GM11168 (cell line): ENCODE results near the gene QRICH2.

Experiments
- in situ Hi-C: fragments of 300-500 bp; cut with MboI; formaldehyde crosslinking; loops from one replicate; pipeline ENCODE4 v1.12.0; 2022; ENCODE audit warnings: low sequenced_read_pairs; ENCODE audit not compliant: unreplicated experiment

QRICH2 gene

DNA sequence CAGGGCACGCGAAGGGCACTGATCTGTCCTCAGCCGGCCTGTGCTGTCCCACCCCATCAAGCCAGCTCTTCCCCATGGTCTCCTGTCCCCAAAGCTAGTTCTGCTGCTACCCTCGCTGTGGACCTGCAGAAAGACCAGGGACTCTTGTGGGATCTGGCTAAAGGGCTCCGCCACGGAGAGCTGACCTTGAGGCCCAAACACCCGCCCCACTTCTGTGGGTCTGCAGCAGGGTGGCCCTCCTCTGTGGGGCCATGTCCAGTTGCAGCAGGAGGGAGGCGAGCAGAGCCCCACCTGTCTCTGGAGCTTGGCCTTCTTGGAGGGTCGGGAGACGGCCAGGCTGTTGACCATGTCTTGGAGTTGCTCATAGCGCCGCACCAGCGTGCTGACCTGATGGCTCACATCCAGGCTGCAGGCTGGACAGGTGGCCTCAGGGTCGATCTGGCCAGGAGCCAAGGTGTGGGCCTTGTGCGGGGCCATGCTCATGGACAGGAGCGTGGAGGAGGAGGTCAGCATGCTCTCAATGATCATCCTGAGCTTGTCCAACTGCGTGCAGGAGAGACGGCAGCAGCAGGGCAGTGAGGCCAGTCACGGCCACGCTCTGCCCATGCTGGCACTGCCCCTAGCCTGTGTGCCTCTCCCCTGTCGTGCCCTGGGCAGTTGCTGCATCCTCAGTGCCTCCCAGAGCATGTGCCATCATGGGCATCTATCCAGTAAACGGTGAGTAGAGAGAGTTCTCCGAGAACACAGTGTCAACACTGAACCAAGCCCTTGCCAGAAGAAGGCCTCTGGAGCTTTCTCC, 26.3 kb downstream of the QRICH2 start:
- in situ Hi-C loops = loop anchor here (5.0 to 25.0 kb wide), 2 partner anchors 164 to 269 kb away; partner anchors contain the start of gene CDK3

DNA sequence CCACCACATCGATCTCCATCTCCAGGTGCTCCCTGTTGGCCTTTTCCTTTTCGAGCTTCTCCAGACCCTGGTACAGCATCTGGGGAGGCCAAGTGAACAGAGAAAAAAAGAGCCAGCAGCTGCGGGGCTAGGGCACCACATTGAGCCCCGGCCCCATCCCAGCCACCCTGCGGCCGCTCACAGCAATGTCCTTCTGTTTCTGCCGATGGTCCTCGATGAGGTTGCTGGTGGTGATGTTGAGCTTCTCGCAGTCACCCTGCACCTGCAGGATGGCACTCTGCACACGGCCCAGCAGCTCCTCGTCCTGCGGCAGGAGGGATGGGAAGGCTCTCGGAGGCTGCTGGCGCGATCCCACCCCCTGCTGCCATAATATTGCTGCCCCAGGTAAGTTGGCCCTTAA, 27.4 kb downstream of the QRICH2 start:
- in situ Hi-C loops = loop anchor here (5.0 to 25.0 kb wide), 2 partner anchors 163 to 268 kb away; partner anchors contain the start of gene CDK3

DNA sequence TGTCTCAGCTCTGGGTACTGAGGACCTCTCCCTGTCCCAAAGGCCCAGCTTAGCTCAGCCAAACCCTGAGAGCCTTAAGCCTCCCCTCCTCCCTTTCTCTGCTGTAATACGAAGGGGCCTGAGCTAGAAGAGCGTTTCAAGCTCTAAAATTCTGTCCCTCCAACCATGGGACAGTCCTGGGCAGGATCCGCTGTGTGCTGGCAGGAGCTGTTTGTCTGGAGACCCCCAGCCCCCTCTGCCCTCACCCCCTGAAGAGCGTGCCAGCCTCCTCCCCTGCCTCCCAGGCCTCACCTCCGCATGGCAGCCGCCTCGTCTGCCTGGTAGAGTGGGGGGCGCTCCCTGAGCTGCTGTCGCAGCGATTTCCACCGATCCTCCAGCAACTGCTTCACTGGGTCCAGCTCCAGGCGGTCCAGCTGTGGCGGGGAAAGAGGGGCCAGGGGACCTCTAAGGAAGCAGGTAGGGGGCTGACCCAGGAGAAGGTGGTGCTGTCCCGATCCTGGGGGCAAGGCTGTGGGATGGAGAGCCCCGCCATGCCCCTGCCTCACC, 28.3 kb downstream of the QRICH2 start:
- in situ Hi-C loops = loop anchor here (5.0 to 25.0 kb wide), 2 partner anchors 163 to 268 kb away; partner anchors contain the start of gene CDK3

DNA sequence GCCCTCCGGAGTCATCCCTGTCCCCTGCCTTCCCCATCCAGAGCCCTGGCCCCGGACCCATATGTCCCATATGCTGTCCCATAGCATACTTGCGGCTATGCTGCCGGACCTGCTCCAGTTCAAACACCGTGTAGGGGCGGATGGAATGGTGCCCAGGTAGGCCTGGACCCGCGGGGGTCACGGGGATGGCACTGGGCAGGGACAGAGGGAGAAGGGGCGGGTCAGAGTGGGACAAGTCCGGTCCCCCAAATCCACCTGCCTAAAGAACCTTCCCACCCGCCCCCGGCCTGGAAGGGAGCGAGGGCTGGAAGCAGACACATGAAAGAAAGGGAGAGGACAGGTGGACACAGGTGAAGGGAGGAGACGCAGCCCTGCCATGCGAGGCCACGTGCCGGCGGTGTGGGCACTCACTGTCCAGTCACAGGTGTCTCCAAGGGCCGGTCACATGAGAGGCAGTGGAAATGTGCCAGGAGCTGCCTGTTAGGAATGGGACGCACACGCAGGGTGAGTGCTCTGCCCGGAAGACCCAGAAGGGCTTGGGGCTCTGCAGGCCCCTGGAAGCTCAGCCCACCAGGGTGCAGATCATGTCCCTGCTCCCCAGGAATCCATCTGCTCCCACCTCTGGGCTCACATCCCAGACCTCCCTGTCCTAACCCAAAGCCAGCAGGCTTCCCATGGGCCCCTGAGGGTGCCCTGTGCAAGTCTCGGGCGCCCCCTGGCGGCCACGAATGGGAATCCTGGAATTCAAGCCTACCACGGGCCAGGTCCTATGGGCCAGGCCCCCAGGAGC, 28.9 kb downstream of the QRICH2 start:
- in situ Hi-C loops = loop anchor here (25.0 kb wide), 1 partner anchor 267 kb away; the partner anchor contains the start of gene CDK3

DNA sequence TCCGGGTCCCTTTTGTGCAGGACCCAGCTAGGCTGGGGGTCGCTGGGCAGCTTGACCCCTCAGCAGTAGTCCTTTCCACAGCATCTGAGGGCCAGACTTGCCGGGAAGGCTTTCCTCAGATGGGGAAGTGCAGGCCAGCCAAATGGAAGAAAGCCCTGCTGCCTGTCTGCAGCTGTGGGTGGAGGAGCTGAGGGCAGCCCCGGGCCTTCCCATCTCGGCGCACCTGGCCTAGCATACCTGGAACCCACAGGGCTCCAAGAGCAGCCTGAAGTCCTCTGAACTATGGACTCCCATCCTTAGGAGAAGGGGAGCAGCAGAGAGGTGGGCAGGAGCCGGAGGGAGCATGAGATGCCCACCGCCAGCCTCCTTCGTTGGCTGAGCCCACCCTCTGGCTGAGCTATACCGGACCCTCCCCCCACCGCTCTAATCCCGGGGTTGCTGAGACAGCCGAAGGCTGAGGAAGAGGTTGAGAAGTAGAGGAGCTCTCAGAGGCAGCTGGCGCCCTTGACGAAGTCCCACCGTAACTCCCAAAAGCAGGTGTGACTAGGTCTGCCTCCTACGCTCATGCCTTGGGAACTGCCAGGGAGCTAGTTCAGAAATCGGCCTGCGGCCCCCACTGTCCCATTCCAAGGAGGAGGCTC, 29.7 kb downstream of the QRICH2 start:
- in situ Hi-C loops = loop anchor here (25.0 kb wide), 1 partner anchor 266 kb away; the partner anchor contains the start of gene CDK3

DNA sequence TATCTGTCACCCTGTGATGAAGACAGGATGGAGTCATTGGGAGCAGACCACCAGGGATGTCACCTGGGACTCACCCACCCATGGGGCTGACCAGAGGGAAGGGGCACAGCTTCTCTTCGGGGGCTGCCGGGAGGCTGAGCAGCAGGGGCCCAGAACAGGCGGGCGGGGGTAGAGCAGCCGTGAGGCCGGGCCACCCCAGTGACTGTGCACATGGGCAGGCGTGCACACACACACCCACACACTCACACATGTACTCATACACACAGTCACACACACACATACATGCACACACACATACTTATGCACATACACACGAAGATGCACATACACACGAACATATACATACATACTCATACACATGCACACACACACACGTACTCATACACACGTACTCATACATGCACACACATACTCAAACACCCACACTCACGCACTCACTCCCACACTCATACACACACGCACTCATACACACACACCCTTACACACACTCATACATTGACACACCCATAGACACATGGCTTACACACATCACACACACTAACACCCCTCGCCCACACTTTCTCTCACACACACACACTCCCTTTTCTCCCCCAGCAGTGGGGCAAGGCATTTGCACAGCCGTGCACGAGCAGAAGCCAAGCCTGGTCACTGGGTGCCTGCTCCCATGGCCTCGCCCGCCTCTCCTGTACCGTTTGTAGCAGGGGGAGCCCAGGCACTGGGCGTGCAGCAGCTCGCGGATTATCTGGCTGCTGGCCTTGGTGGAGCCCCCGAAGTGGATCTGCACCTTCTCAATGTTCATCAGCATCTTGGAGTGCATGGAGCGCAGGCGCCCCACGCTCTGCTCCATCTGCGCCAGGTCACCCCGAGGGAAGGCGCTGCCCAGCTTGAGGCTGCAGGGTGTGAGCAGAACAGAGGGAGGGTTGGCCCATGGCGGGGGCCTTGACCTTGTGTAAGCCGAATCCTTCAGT, 30.5 kb downstream of the QRICH2 start:
- in situ Hi-C loops = loop anchor here (25.0 kb wide), 1 partner anchor 265 kb away; the partner anchor contains the start of gene CDK3

DNA sequence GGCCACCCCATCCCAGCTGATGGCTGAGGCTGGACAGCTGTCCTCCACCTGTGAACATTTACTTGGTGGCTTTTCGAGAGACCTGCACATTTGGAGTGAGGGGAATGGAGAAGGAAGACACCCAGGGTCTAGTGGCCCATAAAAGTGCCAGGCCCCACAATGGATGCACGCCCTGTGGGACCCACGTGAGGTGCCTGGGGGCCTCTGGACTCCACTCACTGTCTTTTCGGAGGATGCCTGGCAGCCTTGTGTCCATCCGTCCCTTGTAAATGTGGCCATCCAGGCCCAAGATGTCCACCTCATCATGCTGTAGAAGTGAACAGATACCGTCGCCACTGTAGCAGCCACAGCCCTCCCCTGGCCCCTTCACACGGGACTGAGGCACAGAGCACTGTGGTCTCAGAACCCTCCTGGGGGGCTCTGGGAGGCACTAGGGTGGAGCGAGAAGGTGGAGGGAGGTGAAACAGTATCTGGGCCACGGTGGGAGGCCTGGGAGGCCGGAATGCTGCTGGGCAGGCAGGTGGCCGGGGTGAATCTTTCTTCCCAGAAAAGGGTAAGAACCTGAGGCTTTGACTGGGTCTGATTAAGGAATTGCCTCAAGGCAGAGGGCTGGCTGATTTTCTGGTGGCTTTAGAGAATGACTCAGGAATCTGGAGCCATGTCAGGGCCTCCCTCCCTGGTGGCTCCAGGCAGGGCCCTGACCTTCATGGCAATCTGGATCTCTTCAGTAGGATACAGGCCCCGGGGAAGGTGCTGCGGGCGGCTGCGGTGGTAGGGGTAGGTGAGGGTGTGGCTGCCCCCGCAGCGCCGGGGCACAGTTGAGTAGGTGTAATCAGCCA, 31.4 kb downstream of the QRICH2 start:
- in situ Hi-C loops = loop anchor here (25.0 kb wide), 1 partner anchor 264 kb away; the partner anchor contains the start of gene CDK3

DNA sequence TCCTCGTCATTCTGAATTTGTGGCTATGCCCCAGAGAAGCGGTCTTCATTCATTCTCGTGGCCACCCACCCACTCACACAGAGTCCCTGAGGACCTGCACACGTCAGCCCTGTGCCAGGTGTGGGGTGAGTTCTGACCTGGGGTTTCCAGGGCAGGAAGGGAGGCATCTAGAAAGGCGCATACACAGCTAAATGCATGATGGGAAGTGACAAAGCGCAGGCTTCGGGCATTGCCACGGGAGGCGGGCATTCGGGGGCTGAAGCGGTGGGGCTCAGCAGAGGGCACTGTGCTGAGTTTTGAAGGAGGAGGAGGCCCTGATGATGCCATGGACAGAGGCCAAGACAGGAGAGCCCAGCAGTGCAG, 32.0 kb downstream of the QRICH2 start:
- in situ Hi-C loops = loop anchor here (25.0 kb wide), 1 partner anchor 264 kb away; the partner anchor contains the start of gene CDK3

DNA sequence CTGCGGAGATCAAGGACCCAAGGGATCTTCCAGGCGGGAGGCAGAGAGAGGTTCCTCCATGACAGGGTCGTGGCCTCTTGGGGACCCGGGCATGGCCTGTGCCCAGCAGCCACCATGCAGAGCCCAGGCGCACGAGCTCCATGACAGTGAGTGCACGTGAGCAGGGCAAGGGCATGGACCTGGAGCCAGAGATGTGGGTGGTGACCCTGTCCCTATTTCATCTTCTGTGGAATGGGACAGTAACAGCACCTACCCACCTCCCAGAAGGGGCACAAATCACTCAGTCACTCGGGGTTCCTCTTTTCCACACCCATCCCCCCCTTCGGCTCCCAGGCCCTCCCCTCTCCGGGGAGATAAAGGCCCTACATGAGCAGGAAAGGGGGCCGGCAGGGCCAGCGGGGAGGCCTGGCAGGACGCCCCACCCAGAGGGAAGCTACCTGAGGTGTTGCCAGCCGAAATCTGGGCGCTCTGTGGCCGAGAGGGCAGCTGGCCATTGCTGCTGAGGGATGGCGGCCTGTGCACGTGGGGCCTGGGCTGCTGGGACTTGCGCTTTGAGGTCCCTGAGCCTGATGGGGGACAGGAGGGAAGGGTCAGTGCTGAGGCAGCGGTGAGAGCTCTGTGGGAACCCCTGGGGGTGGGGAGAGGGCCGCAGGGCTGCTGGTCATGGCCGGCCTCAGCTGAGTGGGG, 32.6 kb downstream of the QRICH2 start:
- in situ Hi-C loops = loop anchor here (25.0 kb wide), 1 partner anchor 263 kb away; the partner anchor contains the start of gene CDK3

DNA sequence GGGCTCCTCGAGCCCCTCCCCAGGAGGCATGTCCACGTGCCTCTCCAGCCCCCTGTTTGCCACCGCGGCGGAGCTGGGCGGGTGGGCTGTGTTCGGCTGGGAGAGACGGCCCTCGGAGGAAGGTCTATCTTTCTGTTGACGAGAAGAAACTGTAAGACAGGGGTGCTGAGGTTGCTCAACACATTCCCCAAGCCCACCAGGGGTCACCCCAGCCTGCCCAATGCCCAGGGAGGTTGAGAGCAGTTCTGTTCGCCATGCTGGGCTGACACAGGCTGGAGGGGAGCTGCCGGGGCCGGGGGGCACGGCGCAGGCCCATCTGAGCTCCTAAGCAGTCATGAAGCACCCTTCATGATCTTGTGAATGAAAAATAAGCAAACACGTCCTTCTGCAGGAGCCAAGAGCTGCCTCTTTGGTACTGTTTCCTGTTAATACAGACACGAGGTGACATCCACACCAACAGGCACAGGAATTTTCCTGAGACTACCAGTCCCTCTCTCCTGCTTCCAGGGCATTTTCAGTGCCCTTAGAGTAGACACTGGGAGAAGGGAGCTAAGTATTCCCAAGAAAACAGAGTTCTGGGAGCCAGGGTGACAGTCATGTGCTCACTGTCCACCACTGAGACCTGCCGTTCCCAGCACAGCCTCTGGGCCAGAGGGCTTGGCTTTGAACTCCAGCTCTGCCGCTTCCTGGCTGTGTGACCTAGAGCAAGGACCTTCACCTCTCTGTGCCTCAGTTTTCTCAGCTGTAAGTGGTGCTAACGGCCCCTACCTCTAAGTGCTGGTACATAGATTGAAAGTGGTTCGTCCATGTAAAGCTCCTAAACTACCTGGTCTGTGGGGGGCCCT, 33.7 kb downstream of the QRICH2 start:
- in situ Hi-C loops = no loop called here

DNA sequence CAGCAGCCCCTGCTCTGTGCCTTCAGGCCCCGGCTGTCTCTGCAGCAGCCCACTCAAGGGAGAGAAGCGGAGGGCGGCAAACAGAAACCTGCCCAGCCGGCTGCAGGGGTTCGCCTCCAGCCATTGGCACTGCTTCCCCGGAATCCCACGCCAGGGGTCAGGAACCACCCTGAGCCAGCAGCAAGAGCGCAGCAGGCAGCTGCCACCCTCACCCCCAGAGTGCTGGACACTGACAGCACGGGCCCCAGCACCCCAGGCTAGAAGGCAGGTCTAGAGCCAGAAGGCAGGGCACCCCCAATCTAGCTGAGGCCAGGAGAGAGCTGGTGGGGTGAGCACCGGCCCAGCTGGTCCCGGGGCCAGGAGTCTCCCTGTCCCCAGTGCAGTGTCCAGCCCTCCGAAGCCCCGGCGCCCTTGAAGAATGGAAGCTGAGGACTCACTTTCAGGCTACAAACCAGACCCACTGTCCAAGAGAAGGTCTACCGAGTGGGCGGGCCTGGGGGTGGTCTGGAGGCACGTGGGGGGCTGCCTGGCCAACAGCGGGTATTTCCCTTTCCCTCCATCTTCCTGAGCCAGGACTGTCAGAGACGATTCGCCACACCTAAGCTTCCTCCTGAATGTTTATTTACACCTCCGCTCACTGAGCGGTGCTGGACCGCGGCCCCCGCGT, 34.5 kb downstream of the QRICH2 start:
- in situ Hi-C loops = no loop called here

DNA sequence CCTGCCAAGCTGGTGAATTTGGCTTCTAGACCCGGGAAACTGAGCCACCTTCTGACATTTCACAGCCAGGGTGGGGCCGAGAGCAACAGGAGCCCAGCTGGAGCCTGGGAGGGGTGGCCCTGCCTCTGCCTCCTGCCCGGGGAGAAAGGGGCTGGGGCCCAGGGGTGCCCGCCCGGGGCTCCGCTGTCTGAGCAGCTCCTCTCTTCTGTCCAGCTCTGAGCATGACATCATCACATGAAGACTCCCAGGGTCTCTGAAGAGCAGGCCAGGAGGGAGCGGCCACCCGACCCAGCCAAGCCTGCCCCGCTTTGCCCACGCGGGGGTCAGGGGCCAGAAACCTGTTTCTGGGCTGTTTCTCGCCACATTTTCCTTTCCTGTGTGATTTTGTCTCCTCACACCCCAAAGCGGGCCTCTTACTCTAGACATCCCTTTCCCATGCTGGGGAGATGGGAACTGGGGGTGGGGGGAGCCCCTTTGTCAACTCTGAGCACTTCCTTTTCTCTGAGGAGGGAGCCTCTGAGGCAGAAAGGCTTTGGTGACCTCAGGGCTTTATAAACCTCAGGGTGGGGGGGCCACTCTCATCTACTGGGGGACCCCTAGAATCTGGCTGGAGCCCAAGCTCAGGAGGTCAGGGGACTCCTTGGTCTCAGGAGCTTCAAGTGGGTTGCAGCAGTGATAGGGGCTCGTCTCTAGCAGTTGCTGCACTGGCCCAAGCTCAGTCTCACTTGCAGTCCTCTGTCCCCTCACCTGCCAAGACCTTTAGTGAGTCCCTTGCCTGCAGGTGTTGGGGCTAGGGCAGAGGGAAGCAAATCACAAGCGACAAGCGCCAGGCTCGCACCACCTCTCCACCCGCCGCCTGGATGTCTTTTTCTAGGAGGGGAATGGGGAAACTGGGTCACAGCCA, 35.3 kb downstream of the QRICH2 start:
- in situ Hi-C loops = no loop called here

DNA sequence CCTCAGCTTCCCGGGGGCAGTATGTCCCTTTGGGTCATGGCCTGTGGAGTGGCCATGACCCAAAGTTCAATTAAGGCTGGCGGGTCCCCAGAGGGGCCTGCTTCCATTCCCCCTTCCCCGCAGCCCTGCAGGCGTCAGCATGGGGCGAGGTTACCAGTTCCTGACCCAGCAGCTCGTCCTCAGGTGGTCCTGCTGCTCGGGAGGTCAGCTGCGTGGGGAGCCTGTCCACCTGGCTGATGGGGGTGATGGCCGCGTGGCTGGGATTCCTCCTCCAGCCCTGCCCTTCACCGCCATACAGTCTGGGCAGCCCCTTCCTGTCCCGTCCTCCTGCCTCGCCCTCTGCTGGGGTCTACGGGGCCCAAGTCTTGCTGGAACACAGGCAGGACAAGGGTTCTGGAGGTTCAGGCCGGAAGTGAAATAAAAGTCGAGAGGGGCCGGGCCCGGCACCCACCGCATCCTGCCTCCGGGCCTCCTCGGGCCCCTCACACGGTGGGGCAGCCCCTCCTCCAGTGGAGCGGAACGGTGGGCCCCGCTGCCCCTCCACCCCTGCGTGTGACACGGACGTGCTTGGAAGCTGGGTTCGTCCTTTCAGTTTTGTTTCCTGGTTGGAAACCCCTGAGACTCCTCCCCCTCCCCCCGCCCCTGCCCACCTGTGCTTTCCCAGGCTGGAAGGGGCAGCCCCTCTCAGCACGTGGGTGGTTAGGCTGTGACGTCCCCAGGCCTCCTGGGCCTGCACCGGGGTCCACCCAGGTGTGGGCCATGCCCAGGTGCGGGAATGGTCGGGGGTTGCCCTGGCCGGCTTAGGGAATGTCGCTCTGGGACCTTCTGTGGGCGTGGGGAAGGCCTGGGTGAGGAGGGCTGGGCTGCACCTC, 36.2 kb downstream of the QRICH2 start:
- in situ Hi-C loops = no loop called here
